ENCODE measurements around the gene LARP1. TPM values are rescaled to one million over a fixed set of nuclear protein-coding genes. Genes with fewer than 3 reads are reported as not detected.
A peak's percentile ranks its signal among the peaks of the same experiment; 100 is the strongest.
"Not testable (repeated sequence)": the region's sequence is repeated elsewhere in the genome, so short reads cannot be mapped to it uniquely, and the experiment has no call there.

LARP1 gene
- total RNA-seq, 2 experiments from 2014 or later = 203 to 213 TPM

GRCh38 chr5:154741415-154741814 is 13.8 kb upstream of the LARP1 start:
- no peak for DNase-seq
- Mint-ChIP-seq H3K4me1 (peaks cover 2% of the 10 kb centered on the region), H3K4me3 (no peak overlapping the region), H3K9me3 (no peaks in the 10 kb centered on the region), H3K27me3 (no peaks in the 10 kb centered on the region), H3K27ac (no peak overlapping the region), H3K36me3 (ENCODE audit: low read depth) (no peaks in the 10 kb centered on the region)
- ChIA-PET CTCF (interaction anchor here (1.4 kb wide), 1 partner anchor 11 kb away, joined by 3 read pairs; no protein-coding TSS in a partner anchor), POLR2A (no interaction called here)

GRCh38 chr5:154743812-154744211 is 11.4 kb upstream of the LARP1 start:
- H3K27me3 Mint-ChIP-seq = no peaks in the 10 kb centered on the region
- peaks cover 2% of the 10 kb centered on the region for H3K4me1 Mint-ChIP-seq
- no peak for DNase-seq
- ChIA-PET POLR2A (no interaction called here), CTCF (no interaction called here)
- no peak overlapping the region for H3K27ac Mint-ChIP-seq
- H3K36me3 Mint-ChIP-seq (ENCODE audit: low read depth) = no peaks in the 10 kb centered on the region
- H3K4me3 Mint-ChIP-seq = no peak overlapping the region
- no peaks in the 10 kb centered on the region for H3K9me3 Mint-ChIP-seq

GRCh38 chr5:154745349-154745748 is 9.8 kb upstream of the LARP1 start:
- no peak for DNase-seq
- Mint-ChIP-seq H3K9me3 (no peaks in the 10 kb centered on the region), H3K36me3 (ENCODE audit: low read depth) (no peaks in the 10 kb centered on the region), H3K4me3 (no peak overlapping the region), H3K27me3 (no peaks in the 10 kb centered on the region), H3K4me1 (peaks cover 2% of the 10 kb centered on the region), H3K27ac (no peak overlapping the region)
- ChIA-PET POLR2A (no interaction called here), CTCF (interaction anchor here (0.5 to 0.6 kb wide), 2 partner anchors 44 to 78 kb away, joined by 3 to 4 read pairs; no protein-coding TSS in a partner anchor)

- Mint-ChIP-seq H3K4me1 (peaks cover 15% of the 10 kb centered on the region), H3K9me3 (no peaks in the 10 kb centered on the region), H3K27ac (no peak overlapping the region), H3K27me3 (no peaks in the 10 kb centered on the region), H3K36me3 (ENCODE audit: low read depth) (no peaks in the 10 kb centered on the region), H3K4me3 (no peak overlapping the region)
- DNase-seq = no peak
- ChIA-PET CTCF (interaction anchor here (0.7 to 1.1 kb wide), 2 partner anchors 21 to 34 kb away, joined by 3 read pairs; no protein-coding TSS in a partner anchor), POLR2A (no interaction called here)
Observed at GRCh38 chr5:154749491-154749890, 5.7 kb upstream of the LARP1 start.

GRCh38 chr5:154750641-154751040 is 4.5 kb upstream of the LARP1 start:
- POLR2A ChIA-PET; DNase-seq; H3K36me3 Mint-ChIP-seq (ENCODE audit: low read depth); H3K9me3 Mint-ChIP-seq; H3K27ac Mint-ChIP-seq; H3K27me3 Mint-ChIP-seq; H3K4me3 Mint-ChIP-seq; CTCF ChIA-PET: not testable (repeated sequence)
- H3K4me1 Mint-ChIP-seq = peaks cover 18% of the 10 kb centered on the region

GRCh38 chr5:154751854-154752253 is 3.3 kb upstream of the LARP1 start:
- DNase-seq = no peak
- H3K9me3 Mint-ChIP-seq = no peaks in the 10 kb centered on the region
- ChIA-PET POLR2A (no interaction called here), CTCF (interaction anchor here (1.2 to 1.5 kb wide), 2 partner anchors 11 to 106 kb away, joined by 3 read pairs; no protein-coding TSS in a partner anchor)
- H3K4me1 Mint-ChIP-seq = peaks cover 16% of the 10 kb centered on the region
- no peak overlapping the region for H3K4me3 Mint-ChIP-seq
- H3K27ac Mint-ChIP-seq = no peak overlapping the region
- H3K36me3 Mint-ChIP-seq (ENCODE audit: low read depth) = peaks cover 4% of the 10 kb centered on the region
- no peaks in the 10 kb centered on the region for H3K27me3 Mint-ChIP-seq

GRCh38 chr5:154753792-154754191 is 1.4 kb upstream of the LARP1 start:
- Mint-ChIP-seq H3K27me3 (no peaks in the 10 kb centered on the region), H3K36me3 (ENCODE audit: low read depth) (peaks cover 5% of the 10 kb centered on the region), H3K9me3 (no peaks in the 10 kb centered on the region), H3K27ac (peak overlapping the region; percentile 95), H3K4me3 (peak overlapping the region; percentile 85), H3K4me1 (peaks cover 26% of the 10 kb centered on the region)
- POLR2A ChIA-PET = no interaction called here
- CTCF ChIA-PET = interaction anchor here (0.6 to 0.9 kb wide), 2 partner anchors 10 to 103 kb away, joined by 4 to 5 read pairs; no protein-coding TSS in a partner anchor
- no peak for DNase-seq

GRCh38 chr5:154754460-154755360 is 467 bp upstream of the LARP1 start:
- Mint-ChIP-seq H3K4me1 (peaks cover 36% of the 10 kb centered on the region), H3K27me3 (no peaks in the 10 kb centered on the region), H3K9me3 (no peaks in the 10 kb centered on the region), H3K4me3 (peak overlapping the region; percentile 85), H3K36me3 (ENCODE audit: low read depth) (peaks cover 9% of the 10 kb centered on the region), H3K27ac (peak overlapping the region; percentile 95)
- ChIA-PET CTCF (no interaction called here), POLR2A (no interaction called here)
- peak; percentile 100 for DNase-seq

GRCh38 chr5:154756009-154756867 is 1.1 kb downstream of the LARP1 start:
- peaks cover 51% of the 10 kb centered on the region for H3K4me1 Mint-ChIP-seq
- peak; percentile 35 for DNase-seq
- CTCF ChIA-PET = no interaction called here
- no peaks in the 10 kb centered on the region for H3K27me3 Mint-ChIP-seq
- no peaks in the 10 kb centered on the region for H3K9me3 Mint-ChIP-seq
- H3K27ac Mint-ChIP-seq = peak overlapping the region; percentile 95
- peak overlapping the region; percentile 95 for H3K4me3 Mint-ChIP-seq
- H3K36me3 Mint-ChIP-seq (ENCODE audit: low read depth) = peaks cover 9% of the 10 kb centered on the region
- POLR2A ChIA-PET = no interaction called here

- peaks cover 60% of the 10 kb centered on the region for H3K4me1 Mint-ChIP-seq
- peak overlapping the region; percentile 95 for H3K27ac Mint-ChIP-seq
- peaks cover 9% of the 10 kb centered on the region for H3K36me3 Mint-ChIP-seq (ENCODE audit: low read depth)
- no peaks in the 10 kb centered on the region for H3K27me3 Mint-ChIP-seq
- POLR2A ChIA-PET = no interaction called here
- CTCF ChIA-PET = no interaction called here
- peak; percentile 45 for DNase-seq
- no peaks in the 10 kb centered on the region for H3K9me3 Mint-ChIP-seq
- H3K4me3 Mint-ChIP-seq = peak overlapping the region; percentile 95
Observed at GRCh38 chr5:154756868-154757813, 2.0 kb downstream of the LARP1 start.

GRCh38 chr5:154757814-154758406 is 2.7 kb downstream of the LARP1 start:
- no peaks in the 10 kb centered on the region for H3K27me3 Mint-ChIP-seq
- H3K36me3 Mint-ChIP-seq (ENCODE audit: low read depth) = peaks cover 12% of the 10 kb centered on the region
- POLR2A ChIA-PET = no interaction called here
- CTCF ChIA-PET = no interaction called here
- H3K9me3 Mint-ChIP-seq = no peaks in the 10 kb centered on the region
- peak; percentile 15 for DNase-seq
- peak overlapping the region; percentile 69 for H3K4me3 Mint-ChIP-seq
- H3K27ac Mint-ChIP-seq = peak overlapping the region; percentile 67
- H3K4me1 Mint-ChIP-seq = peaks cover 66% of the 10 kb centered on the region

- CTCF ChIA-PET = no interaction called here
Observed at GRCh38 chr5:154758493-154758892, 3.3 kb downstream of the LARP1 start.

More at GRCh38 chr5:154758493-154758892, 3.3 kb downstream of the LARP1 start:
- H3K4me3 Mint-ChIP-seq = peak overlapping the region; percentile 69
- DNase-seq = no peak
- H3K27ac Mint-ChIP-seq = peak overlapping the region; percentile 36
- no peaks in the 10 kb centered on the region for H3K9me3 Mint-ChIP-seq
- POLR2A ChIA-PET = no interaction called here
- H3K36me3 Mint-ChIP-seq (ENCODE audit: low read depth) = peaks cover 12% of the 10 kb centered on the region
- H3K4me1 Mint-ChIP-seq = peaks cover 67% of the 10 kb centered on the region
- no peaks in the 10 kb centered on the region for H3K27me3 Mint-ChIP-seq

All from activated CD4-positive, alpha-beta T cell treated with anti-CD3 and anti-CD28 coated beads, Interleukin-2, amount 10 ng/mL, durations not matched to agents 7 days and 5 days (primary cell).